Activated CD4-positive, alpha-beta memory T cell treated with anti-CD3 and anti-CD28 coated beads, Interleukin-2, amount 10 ng/mL, durations not matched to agents 7 days and 5 days (primary cell): Measurements from ENCODE around the gene CALML4. TPM values are rescaled to one million over a fixed set of nuclear protein-coding genes. Genes with fewer than 3 reads are reported as not detected.
A peak's percentile ranks its signal among the peaks of the same experiment; 100 is the strongest.
"Not testable (repeated sequence)": the region's sequence is repeated elsewhere in the genome, so short reads cannot be mapped to it uniquely, and the experiment has no call there.

ENCODE experiments used
- CTCF ChIA-PET: fragments of 350-600 bp; sonication (Branson Sonifier 250); formaldehyde crosslinking; loops from one replicate; lab custom pipeline; 2021; ENCODE audit warnings: antibody characterized with exemption, inconsistent platforms; lab: Charles Lee
- POLR2A ChIA-PET: fragments of 350-600 bp; sonication (Branson Sonifier 250); formaldehyde crosslinking; loops from one replicate; lab custom pipeline; 2021; ENCODE audit warnings: antibody characterized with exemption; lab: Charles Lee
- DNase-seq: peaks from one replicate; pipeline ENCODE4 v3.0.0-alpha.2; 2020
- H3K27ac Mint-ChIP-seq: one replicate; pipeline ENCODE4 v1.8.0; 2021; ENCODE audit warnings: mild to moderate bottlenecking, mixed read lengths
- H3K27me3 Mint-ChIP-seq: one replicate; pipeline ENCODE4 v1.8.0; 2021; ENCODE audit warnings: mixed read lengths
- H3K36me3 Mint-ChIP-seq: one replicate; pipeline ENCODE4 v1.8.0; 2021; ENCODE audit warnings: low read depth, mixed read lengths
- H3K4me1 Mint-ChIP-seq: one replicate; pipeline ENCODE4 v1.8.0; 2021; ENCODE audit warnings: mixed read lengths
- H3K4me3 Mint-ChIP-seq: one replicate; pipeline ENCODE4 v1.8.0; 2021; ENCODE audit warnings: mild to moderate bottlenecking, mixed read lengths
- H3K9me3 Mint-ChIP-seq: one replicate; pipeline ENCODE4 v1.8.0; 2021; ENCODE audit warnings: mixed read lengths
- total RNA-seq, 2 experiments: library from RNA; stranded (reverse); gene quantifications; one replicate each; pipeline ENCODE4 v1.2.3, GENCODE V29; 2021

The CALML4 gene
- total RNA-seq, 2 experiments from 2014 or later, result 12.9 to 13.1 TPM

DNA sequence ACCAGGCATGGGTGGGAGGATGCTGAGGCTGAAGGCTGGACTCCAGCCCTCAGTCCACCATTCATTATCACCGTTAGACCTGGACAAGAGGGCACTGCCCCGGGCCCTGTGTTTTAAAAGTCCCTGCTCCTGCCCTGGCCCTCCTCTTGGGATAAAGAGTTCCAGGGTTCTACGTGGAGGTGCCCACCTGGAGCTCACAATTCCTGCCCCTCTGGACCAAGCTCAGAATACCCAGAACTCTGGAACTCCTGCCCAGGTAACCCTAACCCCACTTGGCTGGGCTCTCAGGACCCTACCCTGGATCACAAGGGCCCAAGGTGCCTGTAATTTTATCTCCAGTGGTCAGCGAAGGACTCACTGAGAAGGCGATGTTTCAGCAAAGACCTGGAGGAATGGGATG, 1.2 kb downstream of the CALML4 start:
- H3K27me3 Mint-ChIP-seq, result no peaks in the 10 kb centered on the region
- ChIA-PET CTCF (no interaction called here), POLR2A (no interaction called here)
- no peak overlapping the region for H3K4me3 Mint-ChIP-seq
- peaks cover 32% of the 10 kb centered on the region for H3K4me1 Mint-ChIP-seq
- no peaks in the 10 kb centered on the region for H3K36me3 Mint-ChIP-seq
- no peak for DNase-seq
- H3K27ac Mint-ChIP-seq, result no peak overlapping the region
- no peaks in the 10 kb centered on the region for H3K9me3 Mint-ChIP-seq

DNA sequence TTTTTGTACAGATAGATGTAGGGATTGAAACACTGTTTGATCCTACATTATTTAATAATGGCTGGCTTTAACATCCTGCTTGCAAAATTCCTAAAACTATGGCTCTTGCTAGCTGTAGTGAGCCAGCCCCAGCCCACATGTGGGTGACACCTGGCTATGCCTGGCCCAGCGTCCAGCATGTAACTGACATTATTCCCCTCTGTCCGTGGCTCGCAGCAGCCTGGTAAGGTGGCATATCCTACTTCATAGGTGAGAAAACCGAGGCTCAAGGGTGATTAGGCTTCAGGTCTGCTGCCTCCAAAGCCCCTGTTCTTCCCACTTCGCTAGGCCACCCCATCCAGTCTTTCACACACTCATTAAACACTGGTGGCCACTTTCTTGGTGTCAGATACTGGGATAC, 1.6 kb downstream of the CALML4 start:
- Mint-ChIP-seq H3K27me3 (no peaks in the 10 kb centered on the region), H3K4me1 (peaks cover 27% of the 10 kb centered on the region), H3K4me3 (no peak overlapping the region), H3K9me3 (no peaks in the 10 kb centered on the region), H3K36me3 (no peaks in the 10 kb centered on the region), H3K27ac (no peak overlapping the region)
- ChIA-PET POLR2A (no interaction called here), CTCF (no interaction called here)
- DNase-seq, result no peak

- DNase-seq, H3K27me3 Mint-ChIP-seq, CTCF ChIA-PET, POLR2A ChIA-PET, H3K4me3 Mint-ChIP-seq, H3K27ac Mint-ChIP-seq, H3K36me3 Mint-ChIP-seq, H3K9me3 Mint-ChIP-seq: not testable (repeated sequence)
- peaks cover 25% of the 10 kb centered on the region for H3K4me1 Mint-ChIP-seq
Observed at GRCh38 chr15:68202994-68203393, 2.1 kb downstream of the CALML4 start.

DNA sequence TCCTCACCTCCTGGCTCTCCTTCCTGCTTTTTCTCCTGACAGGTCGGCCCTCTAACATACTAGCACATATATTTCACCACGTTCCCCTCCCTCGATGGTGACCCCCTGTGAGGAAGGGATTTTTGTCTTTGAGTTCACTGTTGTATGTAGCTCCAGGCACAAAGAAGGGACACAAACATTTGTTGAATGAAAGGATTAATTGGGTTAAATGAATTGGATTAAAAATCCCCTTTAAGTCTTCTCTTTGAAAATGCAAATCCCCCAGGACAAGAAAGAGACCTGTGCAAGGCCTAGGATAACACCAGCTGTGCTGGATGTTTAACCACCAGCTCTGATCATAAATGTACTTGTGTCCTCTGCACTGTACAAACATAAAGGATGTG, 3.3 kb downstream of the CALML4 start:
- Mint-ChIP-seq H3K27me3 (no peaks in the 10 kb centered on the region), H3K4me3 (no peak overlapping the region), H3K9me3 (no peaks in the 10 kb centered on the region), H3K36me3 (peaks cover 4% of the 10 kb centered on the region), H3K27ac (no peak overlapping the region), H3K4me1 (peaks cover 20% of the 10 kb centered on the region)
- ChIA-PET CTCF (no interaction called here), POLR2A (no interaction called here)
- no peak for DNase-seq

DNA sequence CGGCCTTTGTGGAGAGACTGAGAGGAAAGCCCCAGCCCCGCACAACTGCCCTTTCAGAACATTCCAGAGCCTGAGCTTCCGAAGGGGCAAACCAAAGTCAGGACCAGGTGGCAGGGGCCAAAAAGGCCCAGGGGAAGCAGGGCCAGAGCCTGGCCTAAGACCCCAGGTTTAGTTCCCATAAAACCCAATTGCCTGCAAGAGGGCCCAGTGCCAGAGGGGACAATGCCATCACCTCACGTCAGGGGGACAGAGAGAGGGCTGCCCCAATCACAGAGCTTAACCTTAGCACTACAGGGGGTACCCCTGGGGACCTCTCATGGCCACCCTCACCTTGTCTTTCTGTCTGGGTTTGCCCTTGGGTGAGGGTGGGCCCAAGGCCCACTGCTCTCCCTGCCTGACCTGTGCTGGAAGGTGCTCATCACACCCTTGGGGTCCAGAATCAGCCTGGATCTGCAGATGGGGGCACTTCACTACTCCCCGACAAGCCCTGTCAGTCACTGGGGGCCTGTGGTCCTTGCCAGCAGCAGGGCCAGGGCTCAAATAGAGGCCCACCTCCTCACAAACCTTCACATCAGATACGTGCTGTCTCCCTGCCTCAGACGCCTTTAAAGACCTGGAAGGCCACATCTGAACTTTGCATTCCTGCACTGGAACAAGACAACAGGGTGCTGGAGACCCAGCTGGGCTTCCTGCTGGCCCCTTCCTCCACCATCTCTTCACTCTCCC, 3.8 kb downstream of the CALML4 start:
- Mint-ChIP-seq H3K27ac (no peak overlapping the region), H3K4me3 (no peak overlapping the region), H3K4me1 (peaks cover 15% of the 10 kb centered on the region), H3K9me3 (no peaks in the 10 kb centered on the region), H3K36me3 (peaks cover 4% of the 10 kb centered on the region), H3K27me3 (no peaks in the 10 kb centered on the region)
- no peak for DNase-seq
- ChIA-PET POLR2A (no interaction called here), CTCF (no interaction called here)

DNA sequence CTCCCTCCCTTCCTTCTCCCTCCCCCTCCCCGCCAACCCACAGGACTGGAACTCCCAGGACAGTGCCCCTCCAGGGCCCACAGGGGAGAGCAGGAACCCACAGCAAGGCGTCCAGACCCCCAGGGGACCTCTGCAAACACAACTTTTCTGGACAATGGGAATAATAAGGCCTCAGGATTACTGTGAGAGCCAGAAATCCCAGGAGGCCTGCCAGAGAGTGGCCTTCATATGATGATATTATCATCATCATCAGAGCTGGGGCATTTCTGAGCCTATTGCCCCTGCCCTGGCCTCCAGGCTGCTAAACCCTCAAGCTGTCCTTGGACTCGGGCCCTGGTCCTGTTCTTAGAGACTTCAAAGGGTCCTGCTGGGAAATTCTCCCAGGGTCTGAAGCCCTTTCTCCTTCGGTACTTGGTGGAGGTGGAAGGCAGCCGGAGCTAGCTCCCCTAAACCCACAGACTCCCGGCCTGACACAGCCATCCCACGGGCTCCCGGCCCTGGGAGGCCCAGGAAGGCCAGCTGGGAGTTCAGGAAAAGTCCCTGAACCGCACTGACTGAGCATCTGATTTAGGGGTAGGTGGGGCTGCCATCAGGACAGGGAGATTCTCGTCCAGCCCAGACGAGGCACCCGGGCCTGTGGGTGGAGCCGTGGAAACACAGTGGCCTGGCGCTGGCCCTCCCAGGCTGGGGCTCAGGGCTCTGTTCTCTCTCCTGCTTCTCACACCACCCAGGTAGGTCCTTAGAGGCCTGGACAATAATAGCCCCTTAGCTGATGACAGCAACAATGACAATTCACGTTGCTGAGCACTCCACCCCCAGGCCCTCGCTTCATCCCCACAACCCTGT, 4.9 kb downstream of the CALML4 start:
- CTCF ChIA-PET, result no interaction called here
- no peaks in the 10 kb centered on the region for H3K27me3 Mint-ChIP-seq
- H3K36me3 Mint-ChIP-seq, result peaks cover 5% of the 10 kb centered on the region
- H3K9me3 Mint-ChIP-seq, result no peaks in the 10 kb centered on the region
- no peak overlapping the region for H3K4me3 Mint-ChIP-seq
- DNase-seq, result no peak
- H3K27ac Mint-ChIP-seq, result no peak overlapping the region
- peaks cover 11% of the 10 kb centered on the region for H3K4me1 Mint-ChIP-seq
- POLR2A ChIA-PET, result no interaction called here

GRCh38 chr15:68199340-68199739, 5.8 kb downstream of the CALML4 start:
- Mint-ChIP-seq H3K4me3 (no peak overlapping the region), H3K9me3 (no peaks in the 10 kb centered on the region), H3K27me3 (no peaks in the 10 kb centered on the region), H3K27ac (no peak overlapping the region), H3K36me3 (peaks cover 11% of the 10 kb centered on the region), H3K4me1 (peaks cover 6% of the 10 kb centered on the region)
- no peak for DNase-seq
- CTCF ChIA-PET, result no interaction called here
- POLR2A ChIA-PET, result interaction anchor here (1.4 kb wide), 1 partner anchor 30 kb away, joined by 3 read pairs; the partner anchor contains the start of gene CLN6

- Mint-ChIP-seq H3K4me3 (no peak overlapping the region), H3K27ac (peak overlapping the region; percentile 47), H3K4me1 (peaks cover 1% of the 10 kb centered on the region), H3K36me3 (peaks cover 22% of the 10 kb centered on the region), H3K9me3 (no peaks in the 10 kb centered on the region), H3K27me3 (no peaks in the 10 kb centered on the region)
- CTCF ChIA-PET, result interaction anchor here (1.1 kb wide), 1 partner anchor 14 kb away, joined by 3 read pairs; no protein-coding TSS in a partner anchor
- POLR2A ChIA-PET, result interaction anchor here (0.8 to 1.9 kb wide), 4 partner anchors 8 to 50 kb away, joined by 3 to 4 read pairs (median 4); partner anchors contain the start of gene CLN6
- DNase-seq, result no peak
Observed at GRCh38 chr15:68197661-68198437, 7.3 kb downstream of the CALML4 start.

DNA sequence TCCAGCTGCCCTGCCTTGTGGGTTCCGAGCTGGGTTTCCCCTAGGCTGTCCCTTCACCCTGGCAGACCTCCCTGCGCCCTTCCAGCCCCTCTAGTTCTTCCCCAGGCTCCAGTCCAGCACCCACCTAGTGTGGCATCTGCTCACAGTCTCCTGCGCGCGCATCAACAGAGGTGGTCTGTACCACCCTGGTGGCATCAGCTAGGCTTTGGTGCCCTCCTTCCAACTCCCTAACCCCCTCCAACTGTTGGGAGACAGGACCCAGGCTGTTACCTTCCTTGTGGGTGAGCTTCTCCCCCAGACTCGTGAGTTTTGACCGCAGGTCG, 8.0 kb downstream of the CALML4 start:
- H3K36me3 Mint-ChIP-seq, result peaks cover 28% of the 10 kb centered on the region
- H3K9me3 Mint-ChIP-seq, result no peaks in the 10 kb centered on the region
- H3K4me1 Mint-ChIP-seq, result peaks cover 1% of the 10 kb centered on the region
- no peaks in the 10 kb centered on the region for H3K27me3 Mint-ChIP-seq
- POLR2A ChIA-PET, result interaction anchor here (0.8 to 1.9 kb wide), 3 partner anchors 9 to 50 kb away, joined by 3 to 4 read pairs (median 4); no protein-coding TSS in a partner anchor
- H3K27ac Mint-ChIP-seq, result no peak overlapping the region
- CTCF ChIA-PET, result no interaction called here
- H3K4me3 Mint-ChIP-seq, result no peak overlapping the region
- no peak for DNase-seq

GRCh38 chr15:68196445-68197169, 8.5 kb downstream of the CALML4 start:
- H3K4me1 Mint-ChIP-seq, result no peaks in the 10 kb centered on the region

DNA sequence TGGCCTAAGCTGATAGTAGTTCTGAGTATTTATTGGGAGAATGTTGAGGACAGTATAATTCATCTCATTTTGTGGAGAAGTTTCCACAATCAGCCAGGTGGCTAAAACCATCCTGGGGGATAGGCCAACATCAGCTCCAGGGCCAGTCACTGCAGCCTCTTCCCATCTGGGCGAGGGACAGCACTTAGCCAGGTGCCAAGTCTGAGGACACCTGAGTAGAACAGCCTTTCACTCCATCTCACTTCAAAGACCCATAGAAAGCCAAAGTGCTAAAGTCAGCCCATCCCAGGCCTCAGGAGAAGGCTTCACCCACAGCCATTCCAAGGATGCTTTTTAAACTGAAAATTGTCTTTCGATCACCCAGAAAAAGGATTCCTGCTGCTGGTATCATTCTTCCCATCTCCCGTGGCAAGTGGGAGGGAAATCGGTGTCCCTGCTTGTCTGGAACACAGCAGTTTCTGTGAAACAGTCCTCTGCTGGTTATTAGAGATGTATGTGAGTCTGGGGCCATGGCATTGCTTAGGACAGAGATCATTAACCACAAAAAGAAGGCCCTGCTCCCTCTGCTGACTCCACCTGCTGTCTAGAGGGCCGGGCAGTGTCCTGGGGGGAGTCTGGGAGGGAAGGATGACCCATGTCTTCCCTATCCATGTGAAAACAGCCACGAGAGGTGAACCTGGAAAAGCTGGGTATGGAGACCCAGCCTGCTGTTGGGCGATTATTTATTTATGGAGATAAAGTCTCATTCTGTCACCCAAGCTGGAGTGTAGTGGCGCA, 9.6 kb downstream of the CALML4 start:
- ChIA-PET POLR2A (interaction anchor here (0.7 to 1.4 kb wide), 3 partner anchors 10 to 332 kb away, joined by 3 to 5 read pairs (median 3); partner anchors contain the start of gene CALML4), CTCF (interaction anchor here (0.7 kb wide), 1 partner anchor 14 kb away, joined by 3 read pairs; no protein-coding TSS in a partner anchor)
- no peaks in the 10 kb centered on the region for H3K9me3 Mint-ChIP-seq

More at GRCh38 chr15:68196445-68197169, 8.5 kb downstream of the CALML4 start:
- no peak overlapping the region for H3K27ac Mint-ChIP-seq
- no peak overlapping the region for H3K4me3 Mint-ChIP-seq
- CTCF ChIA-PET, result no interaction called here
- POLR2A ChIA-PET, result interaction anchor here (0.9 to 1.9 kb wide), 4 partner anchors 9 to 333 kb away, joined by 3 to 4 read pairs (median 4); partner anchors contain the start of gene CALML4
- H3K27me3 Mint-ChIP-seq, result no peaks in the 10 kb centered on the region
- H3K36me3 Mint-ChIP-seq, result peaks cover 30% of the 10 kb centered on the region
- H3K9me3 Mint-ChIP-seq, result no peaks in the 10 kb centered on the region
- no peak for DNase-seq

More for the DNA sequence above, 9.6 kb downstream of the CALML4 start:
- no peak overlapping the region for H3K4me3 Mint-ChIP-seq
- DNase-seq, result no peak
- no peaks in the 10 kb centered on the region for H3K4me1 Mint-ChIP-seq
- peaks cover 33% of the 10 kb centered on the region for H3K36me3 Mint-ChIP-seq
- H3K27ac Mint-ChIP-seq, result peak overlapping the region; percentile 22
- H3K27me3 Mint-ChIP-seq, result no peaks in the 10 kb centered on the region
